NCI-H2171 treated with DMSO at 0.1 percent for 48 hours (cell line): ENCODE results near the gene DUS1L.

Source experiments
- DNase-seq: peaks from one replicate; lab custom pipeline; 2025; lab: John Stamatoyannopoulos, UW

Gene DUS1L

GRCh38 chr17:82023447-82024241 is 42.0 kb downstream of the DUS1L start:
- DNase-seq: peak; percentile 29

DNA sequence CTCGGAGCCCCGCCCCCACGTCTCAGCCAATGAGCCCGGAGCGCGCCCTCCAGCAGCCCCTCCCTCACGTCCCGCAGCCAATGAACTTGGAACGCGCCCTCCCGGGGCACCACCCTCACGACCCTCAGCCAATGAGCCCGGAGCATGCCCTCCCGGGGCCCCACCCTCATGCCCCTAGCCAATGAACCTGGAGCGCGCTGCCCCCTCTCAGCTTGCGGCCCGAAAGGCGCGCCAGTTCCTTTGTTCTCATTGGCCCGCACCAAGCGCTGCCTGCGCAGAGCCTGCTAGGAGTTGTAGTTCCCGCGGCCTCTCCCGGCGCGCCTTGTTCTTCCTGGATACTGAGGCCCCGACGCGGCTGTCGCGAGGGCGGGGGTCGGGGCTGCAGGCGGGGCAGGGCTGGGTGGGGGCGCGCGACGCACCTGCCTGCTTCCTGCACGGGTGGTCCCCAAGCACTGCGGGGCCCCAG is 42.6 kb downstream of the DUS1L start, which contains the start of gene LRRC45:
Gene LRRC45 (plus strand): TSS at position 325 of the 466 bp plus-strand sequence. CDS start 339 bp downstream, outside the sequence.
- DNase-seq: peak; percentile 100

DNA sequence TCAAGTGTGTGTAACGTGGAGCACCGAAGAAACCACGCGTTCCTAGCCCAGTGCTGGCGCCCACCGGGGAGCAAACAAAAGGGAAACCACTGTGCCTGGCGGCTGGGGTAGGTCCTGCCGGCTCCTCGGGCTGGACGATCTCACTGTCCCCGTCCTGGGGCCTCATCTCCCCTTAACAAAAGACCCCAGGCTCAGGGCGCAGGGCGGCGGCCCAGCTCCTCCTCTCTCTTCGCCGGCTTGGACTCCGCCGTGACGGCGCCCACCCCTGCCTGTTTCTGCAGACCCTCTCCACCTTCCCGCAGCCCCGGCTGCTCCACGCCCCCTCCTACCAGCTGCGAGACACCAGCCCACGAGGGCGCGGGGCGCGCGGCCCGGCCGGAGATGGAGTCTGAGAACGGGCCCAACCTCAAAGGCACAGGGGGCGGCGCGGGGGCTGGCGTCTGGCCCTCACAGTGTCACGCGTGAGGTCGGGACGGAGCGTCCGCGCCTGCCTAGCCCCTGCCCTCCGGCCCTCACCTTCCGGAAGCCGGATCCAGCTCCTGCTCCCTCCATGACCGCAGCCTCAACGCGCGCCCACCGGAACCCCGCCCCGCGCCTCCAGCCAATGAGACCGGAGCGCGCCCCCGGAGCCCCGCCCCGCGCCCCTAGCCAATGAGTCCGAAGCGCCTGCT is 43.2 kb downstream of the DUS1L start, which contains the start of gene CENPX:
Gene CENPX (minus strand): TSS at position 569 of the 671 bp plus-strand sequence. CDS start 17 bp downstream, at position 552.
- no peak for DNase-seq

DNA sequence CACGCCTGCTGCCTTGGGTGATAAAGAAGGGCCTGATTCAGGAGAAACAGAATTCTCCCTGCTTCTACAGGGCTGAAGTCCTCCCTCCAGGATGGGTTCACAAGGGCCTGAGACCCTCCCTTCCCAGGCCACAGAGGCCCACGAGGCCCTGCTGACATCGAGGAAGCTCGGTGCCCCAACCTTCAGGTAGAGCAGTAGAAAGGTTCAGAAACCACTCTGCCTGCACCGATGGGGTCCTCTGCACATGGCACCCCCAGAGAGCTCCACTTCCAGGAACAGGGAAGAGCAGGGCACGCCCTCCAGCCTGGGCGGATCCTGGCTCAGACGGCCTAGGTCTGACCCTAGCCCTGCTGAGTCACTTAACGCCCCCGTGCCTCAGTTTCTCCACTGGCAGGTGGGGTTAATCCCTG is 43.7 kb downstream of the DUS1L start:
- DNase-seq: no peak

DNA sequence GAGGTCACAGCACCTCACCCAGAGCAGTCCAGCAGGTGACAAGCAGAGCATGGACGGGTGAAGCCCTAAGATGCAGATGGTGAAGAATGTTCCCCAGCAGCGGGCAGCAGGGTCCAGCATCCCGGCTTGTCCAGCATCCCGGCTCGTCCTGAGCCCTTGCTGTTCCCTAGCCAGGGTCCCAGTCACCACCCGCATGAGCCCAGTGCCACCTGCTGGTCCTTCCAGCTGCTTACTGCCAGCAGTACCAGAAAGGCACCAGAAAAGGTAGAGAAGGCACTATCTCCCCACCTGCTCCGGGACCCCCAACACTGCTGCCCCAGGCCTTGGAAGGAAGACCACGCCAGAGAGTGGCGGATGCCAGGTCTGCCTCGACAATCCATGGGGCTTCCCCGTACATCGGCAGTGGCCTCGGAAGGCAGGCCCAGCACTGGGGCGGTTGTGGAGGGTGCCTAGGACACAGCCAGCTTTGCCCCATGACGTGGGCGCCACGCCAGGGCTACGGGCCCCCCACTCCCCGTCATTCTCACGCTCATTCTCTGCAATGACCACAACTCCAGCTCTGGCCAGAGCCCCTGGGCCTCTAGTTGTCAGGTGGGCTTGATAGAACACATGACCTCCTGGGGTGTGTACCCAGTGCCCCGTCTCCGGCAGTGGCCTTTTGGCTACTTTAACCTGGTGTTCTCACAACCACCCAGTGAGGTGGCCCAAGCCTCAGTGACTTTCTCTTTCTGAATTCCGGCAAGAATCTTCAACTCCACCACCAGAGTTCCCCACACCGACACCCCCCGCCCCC is 44.3 kb downstream of the DUS1L start:
- peak; percentile 58 for DNase-seq

GRCh38 chr17:82020572-82021106 is 45.0 kb downstream of the DUS1L start:
- DNase-seq: no peak

DNA sequence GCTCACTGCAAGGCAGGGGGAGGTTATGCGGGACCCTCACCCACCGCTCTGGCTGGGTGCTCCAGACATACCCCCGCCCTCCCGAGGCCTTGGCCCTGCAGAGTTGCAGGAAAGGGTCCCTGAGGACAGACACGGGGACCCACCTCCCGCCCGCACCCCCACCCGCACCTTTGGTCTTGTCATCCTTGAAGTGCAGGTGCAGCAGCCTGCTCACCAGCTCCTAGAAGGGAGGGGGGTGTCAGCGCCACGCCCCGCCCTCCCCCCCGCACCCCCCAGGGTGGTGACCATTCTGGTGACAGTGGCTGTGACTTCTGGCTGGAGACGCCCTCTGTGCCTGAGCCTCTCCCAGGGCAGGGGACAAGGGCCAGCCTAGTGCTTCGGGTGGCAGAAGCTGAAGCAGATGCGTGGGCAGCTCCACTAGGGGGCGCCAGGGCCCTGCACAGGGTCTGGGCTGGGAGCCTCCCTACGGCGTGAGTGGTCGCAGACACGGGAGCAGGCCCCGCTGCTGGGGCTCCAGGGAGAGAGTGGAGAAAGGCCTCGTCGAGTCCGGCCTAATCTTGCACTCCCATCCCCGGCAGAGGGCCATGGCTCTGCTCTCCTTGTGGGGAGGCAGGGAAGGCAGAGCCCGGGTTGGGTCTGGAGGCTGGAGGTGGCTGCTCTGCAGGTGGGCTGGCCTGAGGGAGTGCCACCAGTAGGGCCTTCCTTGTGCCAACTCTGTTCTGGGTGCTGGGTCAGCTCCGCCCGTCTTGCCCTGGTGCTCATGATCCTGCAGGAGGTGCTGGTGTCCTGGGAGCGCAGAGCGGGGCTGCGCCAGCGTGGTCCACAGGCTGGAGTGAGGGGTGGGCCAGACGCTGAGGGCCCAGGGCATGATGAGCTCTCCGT is 45.7 kb downstream of the DUS1L start:
- DNase-seq: no peak

DNA sequence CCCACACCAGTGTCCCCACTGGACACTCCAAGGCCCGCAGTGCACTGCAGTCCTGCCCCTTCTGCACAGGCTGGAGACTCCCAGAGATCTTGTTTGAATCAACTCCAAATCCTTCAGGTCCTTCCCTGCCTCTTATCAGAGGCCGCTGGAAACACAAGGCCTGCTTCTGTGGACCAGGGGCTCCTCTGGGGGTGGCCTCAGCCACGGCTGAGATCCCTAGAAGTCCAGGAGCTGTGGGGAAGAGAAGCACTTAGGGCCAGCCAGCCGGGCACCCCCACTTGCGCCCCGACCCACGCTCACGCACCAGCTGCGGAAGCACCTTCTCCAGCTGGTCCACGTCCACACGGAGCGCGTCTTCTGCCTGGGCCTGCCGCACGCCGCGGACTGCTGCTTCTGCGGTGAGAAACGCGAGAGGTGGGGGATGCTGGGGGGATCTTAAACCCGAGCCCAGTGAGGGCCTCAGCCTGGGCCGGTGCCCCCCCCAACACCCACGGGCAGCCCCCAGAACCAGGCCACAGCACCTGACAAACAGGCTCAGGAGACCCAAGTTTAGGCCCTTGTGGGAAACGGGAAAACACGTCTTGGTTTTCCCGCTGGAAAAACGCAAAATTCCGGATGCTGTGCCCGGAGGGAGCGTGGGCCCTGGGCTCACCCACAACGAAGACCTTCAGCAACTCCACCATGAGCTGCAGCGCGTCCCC is 46.5 kb downstream of the DUS1L start:
- no peak for DNase-seq

DNA sequence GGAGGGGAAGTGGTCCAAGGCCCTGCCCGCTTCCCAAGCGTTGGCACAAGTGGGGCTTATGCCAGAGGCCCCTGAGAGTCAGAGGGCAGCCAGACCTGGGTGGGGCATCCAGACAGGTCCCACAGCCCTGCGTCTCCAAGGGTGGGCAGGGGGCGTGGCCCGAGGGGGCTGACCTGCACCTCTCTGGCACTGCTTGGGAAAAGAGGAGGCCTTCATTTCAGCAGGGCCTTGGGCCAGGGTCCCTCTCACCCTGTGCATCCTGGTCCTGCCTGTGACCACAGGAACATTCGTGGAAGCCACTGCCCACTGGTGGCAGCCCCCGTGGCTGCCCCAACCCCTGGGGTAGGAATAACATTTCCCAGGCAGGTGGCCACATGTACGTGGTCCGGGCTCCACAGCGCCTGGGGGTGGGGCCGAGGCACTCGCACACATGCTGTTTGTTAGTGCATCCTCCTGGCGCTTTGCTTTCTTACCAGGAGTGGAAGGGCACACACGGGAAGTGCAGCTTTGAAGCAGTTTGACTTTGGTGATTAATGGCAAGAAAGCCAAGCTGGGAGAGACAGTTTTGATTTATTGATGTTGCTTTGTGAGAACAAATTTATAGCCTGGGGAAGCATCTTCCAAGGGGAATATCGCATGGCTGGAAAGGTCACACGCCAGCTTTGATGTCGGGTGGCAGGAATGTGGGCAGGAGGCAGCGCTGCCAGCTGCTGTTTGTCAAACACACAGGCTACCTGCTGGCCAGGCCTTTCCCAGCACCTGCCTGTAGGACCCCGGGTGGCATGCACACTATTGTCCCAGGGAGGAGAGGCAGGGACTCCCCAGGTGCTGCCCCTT is 47.2 kb downstream of the DUS1L start:
- DNase-seq: peak; percentile 15

GRCh38 chr17:82017612-82018151 is 47.9 kb downstream of the DUS1L start:
- DNase-seq: no peak

GRCh38 chr17:82016875-82017459 is 48.6 kb downstream of the DUS1L start:
- no peak for DNase-seq

GRCh38 chr17:82016061-82016874 is 49.3 kb downstream of the DUS1L start:
- no peak for DNase-seq

- no peak for DNase-seq
Measured at GRCh38 chr17:82015311-82015971, 50.2 kb downstream of the DUS1L start.

GRCh38 chr17:82014971-82015310 is 50.7 kb downstream of the DUS1L start:
- no peak for DNase-seq

DNA sequence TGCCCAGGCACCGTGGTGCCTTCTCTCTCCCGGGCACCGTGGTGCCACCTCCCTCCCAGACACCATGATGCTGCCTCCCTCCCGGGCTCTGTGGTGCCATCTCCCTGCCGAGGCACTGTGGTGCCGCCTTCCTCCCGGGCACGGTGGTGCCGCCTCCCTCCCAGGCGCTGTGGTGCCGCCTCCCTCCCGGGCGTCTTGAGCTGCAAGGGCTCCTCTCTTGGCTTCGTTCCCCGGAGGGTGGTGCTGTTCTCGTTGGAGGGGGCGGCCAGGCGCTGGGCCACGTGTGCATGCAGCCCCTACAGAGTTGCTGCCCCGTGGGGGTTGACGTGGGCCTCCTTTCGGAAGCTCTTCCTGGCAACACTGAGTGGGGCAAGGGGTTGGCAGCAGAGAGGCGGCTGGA is 51.2 kb downstream of the DUS1L start:
- DNase-seq: no peak

GRCh38 chr17:82013772-82014321 is 51.8 kb downstream of the DUS1L start:
- DNase-seq: no peak

DNA sequence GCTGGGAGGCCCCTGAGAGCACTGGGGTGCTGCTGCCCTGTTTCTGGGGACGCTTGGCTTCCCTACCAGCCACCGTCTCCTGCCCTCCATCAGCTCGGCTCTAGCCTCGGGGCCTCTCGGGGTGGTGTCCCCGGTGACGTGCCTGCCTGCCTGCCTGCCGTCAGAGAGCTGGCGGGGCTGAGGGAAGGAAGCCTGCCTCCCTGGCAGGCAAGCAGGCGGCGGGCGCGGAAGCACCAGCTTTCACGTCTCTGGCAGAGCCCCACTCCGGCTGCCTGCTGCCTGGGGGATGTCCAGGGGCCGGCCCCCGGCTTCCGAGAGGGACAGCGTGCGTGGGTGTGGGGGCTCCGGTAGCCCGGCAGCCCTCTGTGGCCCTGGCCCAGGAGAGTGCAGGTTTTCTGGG is 52.3 kb downstream of the DUS1L start:
- no peak for DNase-seq
